GM18868 (cell line): ENCODE data around the gene ZIC1.

Experiments used
- ATAC-seq: cut with Tn5 transposase; IDR thresholded peaks from one replicate; pipeline ENCODE4 v1.9.1; 2021; ENCODE audit warnings: mild to moderate bottlenecking, moderate library complexity; ENCODE audit not compliant: unreplicated experiment

Gene ZIC1

DNA sequence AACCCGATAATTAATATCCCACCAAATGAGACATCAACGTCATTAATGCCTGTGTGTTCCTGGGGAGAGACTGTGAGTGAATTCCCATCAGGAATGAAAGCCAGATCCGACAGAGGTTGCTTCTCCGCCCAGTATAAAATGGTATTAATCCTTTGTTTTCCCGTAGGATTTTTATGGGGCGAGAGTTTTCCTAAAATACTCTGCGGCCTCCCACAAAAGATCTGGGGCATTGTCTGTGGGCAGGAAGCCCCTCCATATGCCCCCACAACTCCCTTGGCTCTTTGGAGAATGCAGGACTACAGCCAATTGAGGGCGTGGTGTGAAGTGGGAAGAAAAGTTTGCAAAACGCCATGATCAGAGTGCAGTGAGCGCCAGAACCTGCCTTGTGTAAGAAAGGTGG is 29.5 kb upstream of the ZIC1 start:
- ATAC-seq = no peak

DNA sequence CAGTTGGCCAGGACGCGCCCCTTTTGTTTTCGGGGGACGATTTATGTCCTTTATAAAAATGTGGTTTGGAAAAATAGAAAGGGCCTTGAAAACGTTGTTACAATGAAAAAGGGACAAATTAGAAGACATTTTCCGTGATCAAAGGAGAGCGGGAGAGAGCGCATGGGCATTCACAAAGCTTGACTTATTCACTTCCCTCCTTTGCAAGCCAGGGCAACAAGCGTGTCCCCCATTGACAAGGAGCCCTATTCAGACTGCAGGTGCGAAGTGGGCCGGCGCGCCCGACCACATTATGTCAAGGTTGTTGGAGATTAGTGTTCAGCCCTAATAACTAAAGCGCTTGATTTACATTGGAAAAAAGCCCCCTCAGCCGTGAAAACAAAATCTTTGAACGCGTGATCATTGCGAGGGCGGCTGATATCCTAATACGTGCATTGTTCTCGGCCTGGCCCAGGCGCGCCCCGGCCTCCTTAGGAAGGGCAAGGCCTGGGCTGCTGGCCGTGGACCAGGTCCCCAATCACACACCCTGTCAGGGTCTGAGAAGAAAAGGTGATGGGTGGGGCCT is 28.7 kb upstream of the ZIC1 start:
- ATAC-seq = no peak

GRCh38 chr3:147380977-147381376 is 28.2 kb upstream of the ZIC1 start:
- ATAC-seq = no peak

DNA sequence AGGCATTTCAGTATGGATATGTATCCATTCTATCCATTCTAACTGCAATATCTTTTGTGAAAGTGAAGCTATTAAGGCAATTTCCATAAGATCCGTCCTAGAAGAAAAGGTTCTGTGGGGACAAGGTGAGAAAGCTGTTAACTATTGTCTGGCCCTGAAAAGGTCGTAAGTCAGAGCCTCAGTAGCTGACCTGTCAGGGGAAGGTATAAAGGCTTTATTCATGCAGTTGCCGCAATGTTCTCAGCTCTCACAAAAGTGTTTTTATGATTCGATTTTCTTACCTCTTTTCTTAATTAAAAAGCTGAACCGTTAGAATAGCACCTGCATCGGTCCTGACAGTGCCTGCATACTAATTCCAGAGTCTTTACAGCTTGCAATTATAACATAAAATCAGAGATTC is 27.6 kb upstream of the ZIC1 start:
- ATAC-seq = no peak

DNA sequence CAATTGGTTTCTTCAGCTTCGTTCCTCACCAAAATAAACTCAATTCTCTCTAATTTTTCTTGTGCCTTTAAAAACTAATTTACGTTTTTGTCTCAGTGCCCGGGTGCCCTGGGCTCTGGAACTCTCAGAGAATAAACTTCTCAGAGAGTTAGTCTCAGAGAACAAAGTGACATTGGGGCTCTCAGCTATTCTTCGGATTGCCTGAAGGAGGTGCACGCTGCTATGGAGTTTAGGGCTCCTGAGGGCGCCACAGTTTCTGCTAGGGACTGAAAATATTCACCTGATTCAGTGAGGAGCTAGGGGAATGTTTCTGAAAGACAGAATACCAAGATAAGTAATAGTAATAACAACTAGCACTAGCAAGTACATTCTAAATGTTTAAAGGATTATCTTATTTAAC is 25.5 kb upstream of the ZIC1 start:
- peak; percentile 65 for ATAC-seq

DNA sequence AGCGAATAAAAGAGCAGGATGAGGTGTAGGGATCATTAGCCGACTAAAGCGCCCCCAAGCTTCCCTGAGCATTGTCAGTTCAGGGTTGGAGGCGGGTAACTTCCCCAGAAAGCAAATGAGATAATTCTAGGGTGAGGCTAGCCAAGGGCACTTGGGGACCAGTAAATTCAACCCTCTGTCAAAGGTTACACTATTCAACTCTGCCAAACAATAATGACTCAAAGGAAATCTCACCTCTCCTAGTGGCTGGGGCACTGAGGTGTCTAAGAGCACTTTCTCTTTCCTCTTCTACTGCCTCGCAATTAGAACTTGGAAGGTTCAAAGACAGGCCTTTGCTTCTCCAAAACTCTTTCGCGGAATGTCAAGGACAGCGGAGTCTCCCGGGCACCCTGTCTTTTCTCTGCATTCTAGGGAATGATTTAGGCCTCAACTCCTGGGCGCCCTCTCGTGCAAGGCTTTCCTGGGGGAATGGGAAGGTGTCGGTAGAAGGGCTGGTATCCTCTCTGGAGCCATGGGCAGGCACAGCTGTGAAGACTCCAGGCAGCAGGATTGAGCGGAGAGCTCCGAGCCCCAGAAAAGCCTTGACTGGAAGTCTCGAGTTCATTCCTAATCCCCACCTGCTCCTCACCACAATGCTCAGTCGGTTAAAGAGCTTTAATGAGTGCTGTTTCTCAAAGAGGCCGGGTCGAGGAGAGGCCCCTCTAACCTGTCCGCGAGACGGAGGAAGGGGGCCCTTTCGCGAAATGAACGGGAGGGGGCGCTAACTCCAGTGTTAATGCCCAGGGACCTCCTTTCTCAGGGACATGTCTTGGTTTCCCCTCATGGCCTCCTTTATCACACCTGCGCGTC is 24.7 kb upstream of the ZIC1 start:
- ATAC-seq = peak; percentile 57

- ATAC-seq = no peak
Observed at GRCh38 chr3:147385059-147386012, 23.8 kb upstream of the ZIC1 start.

GRCh38 chr3:147387291-147387884 is 21.8 kb upstream of the ZIC1 start:
- ATAC-seq = no peak

- no peak for ATAC-seq
Observed at GRCh38 chr3:147387885-147388699, 21.1 kb upstream of the ZIC1 start.

DNA sequence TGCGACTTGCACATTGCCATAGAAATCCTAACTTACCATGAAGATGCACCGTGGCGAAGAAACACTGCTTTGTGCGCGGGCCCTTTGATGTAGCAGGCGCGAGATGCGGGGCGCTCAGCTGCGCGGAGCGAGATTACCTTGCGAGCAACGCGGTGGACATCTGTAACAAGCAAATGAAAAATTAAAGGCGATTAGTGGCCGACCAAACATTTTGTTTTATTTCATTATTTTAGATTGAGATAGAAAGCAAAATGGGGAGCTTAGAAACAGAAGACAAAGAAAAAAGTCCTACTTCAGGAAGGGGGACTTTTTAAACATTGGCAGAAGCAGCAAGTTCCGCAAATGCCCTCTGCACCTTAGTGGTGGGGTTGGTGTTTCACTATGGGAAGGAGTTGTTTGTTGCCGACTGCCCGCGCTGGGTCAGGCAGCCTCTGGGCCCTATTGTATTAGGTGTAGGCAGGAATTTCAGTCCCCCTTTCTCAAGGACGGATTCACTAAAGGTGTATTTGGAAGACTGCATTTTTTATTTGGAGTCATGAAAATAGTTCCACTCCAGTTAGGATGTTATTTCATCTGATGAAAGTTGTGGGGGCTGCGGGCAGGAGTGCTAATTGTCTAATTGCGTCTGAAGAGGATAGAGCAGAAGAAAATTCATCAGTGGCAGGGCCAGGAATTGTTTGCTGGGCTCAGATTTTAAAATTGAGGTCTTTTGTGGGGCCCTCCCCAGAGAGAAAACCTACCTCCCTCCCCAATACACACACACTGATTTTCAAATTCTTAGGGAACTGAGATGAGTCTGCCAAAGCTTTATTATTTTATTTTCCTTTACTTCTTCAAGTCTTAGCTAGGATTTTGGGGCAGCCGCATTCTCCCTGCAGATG is 20.2 kb upstream of the ZIC1 start:
- ATAC-seq = no peak

DNA sequence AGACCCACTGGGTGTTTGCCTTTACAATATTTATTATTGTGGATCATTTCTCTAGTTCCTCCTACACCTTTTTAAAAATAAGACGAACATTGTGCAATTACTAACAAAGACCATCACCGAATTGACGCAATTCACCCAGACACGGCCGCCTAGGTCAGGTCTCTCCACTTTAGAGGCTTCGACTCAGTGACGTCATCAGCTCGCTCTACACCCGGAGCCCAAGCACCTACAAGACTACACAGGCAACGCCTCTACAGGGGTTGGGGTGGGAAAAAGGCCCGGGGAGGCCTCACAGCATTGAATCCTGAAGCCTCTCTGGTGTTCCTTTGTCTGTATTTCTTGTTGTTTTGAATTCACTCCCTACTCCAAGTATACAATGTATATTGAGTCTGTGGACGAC is 19.4 kb upstream of the ZIC1 start:
- ATAC-seq = no peak

DNA sequence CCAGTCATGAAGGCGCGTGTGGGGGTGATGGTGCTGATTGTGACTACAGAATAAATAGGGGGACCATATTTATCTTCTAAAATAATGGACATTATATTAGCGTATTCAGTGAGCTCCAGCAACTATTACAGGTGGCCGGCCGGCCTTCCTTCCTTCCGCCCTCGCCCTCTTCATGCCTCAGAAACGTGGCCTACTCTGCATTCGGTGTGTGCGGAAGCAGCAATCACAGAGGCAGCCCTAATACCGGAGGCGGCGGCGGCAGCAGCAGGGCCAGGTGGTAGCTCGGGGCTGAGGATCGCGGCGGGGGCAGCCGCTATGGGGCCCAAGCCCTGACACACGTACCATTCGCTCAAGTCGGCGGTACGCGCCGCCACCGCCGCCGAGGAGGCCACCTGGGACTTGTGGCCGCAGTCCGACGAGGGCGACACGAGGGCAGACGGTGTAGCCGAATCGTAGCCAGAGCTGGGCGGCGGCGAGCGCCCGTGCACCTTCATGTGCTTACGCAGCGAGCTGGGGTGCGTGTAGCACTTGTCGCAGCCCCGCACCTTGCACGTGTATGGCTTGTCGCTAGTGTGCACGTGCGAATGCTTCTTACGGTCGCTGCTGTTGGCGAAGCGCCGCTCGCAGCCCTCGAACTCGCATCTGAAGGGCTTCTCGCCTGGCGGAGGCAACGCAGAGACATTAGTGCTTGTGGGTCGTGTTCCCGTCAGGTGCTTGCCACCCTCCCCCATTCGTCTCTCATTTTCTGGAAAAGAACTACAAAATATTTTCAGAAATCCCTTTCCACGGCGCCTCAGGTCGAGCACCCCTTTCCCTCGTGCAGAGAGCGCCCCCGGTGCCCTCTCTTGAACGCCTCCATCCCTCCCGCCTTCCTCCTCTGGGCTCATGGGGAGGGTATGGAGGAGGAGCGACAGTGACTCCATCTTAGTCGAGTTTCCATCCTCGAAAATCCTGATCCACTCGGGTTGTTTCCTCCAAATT is 18.3 kb upstream of the ZIC1 start:
- ATAC-seq = no peak

GRCh38 chr3:147391781-147392624 is 17.2 kb upstream of the ZIC1 start:
- no peak for ATAC-seq

DNA sequence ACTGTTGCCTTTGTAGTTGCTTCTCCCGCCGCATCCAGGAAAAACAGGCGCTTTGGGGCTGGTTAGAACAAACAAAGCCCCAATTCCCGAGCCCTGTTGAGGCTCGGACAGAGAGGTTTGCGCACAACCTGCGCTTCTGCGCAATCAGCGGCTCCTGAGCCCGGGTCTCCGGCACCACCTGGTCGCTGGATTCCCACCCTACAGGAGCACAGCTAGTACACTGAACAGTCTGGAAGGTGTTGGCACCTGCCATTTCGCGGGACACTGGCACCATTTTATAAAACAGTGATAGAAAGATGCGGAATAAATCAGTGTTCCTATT is 16.6 kb upstream of the ZIC1 start:
- no peak for ATAC-seq

GRCh38 chr3:147393261-147393942 is 15.8 kb upstream of the ZIC1 start:
- ATAC-seq = no peak

DNA sequence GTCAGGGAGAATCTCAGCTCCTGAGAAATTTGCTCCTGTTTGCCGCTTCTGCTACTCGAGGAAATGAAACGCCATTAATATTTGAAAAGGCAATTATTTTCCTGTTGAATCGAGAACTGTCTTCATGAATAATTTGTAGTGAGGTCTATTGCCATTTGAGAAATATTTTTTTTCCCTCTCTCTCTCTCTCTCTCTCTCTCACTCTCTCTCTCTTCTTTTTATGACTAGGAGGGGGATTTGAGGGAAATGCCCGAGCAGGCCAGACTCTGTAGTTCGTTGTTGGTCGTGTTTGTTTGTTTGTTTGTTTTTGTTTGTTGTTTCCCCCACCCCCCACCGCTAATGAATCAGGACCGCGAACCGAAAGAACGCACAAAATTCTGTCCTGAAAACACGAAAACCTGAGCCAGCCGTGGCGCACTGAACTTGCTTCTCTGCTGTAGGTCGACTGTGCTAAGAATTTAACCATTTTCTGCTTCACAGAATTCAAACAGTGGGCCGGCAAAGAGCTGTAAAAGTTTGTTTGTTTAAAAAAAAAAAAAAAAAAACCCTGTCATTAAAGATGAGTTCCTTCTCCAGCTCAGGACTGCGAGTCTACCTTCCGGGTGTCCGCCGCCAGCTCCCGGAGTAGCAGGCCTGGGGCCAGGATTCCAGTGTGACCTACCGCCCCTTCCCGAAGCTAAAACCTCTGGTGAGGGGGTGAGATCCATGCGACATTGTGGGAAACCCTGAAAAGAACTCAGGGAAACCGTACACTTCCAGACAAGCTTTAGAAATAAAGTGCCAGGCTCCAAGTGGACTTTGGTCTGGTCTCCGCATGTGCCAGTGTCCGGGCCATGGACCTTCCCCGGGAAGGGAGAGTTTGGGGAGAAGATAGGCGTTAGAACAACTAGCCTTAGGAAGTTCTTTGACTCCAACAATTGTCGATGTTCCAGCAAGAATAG is 15.0 kb upstream of the ZIC1 start:
- no peak for ATAC-seq
